CD4-positive, alpha-beta T cell (primary cell): ENCODE data around the gene IRS1. TPM values are rescaled to one million over a fixed set of nuclear protein-coding genes. Genes with fewer than 3 reads are reported as not detected.

Experiments
- ATAC-seq: fragments of 200-7000 bp; cut with Tn5 transposase; one replicate; pipeline ENCODE4 v1.10.0; 2022; ENCODE audit warnings: mild to moderate bottlenecking; ENCODE audit not compliant: poor library complexity
- CTCF ChIA-PET: fragments of 350-600 bp; sonication (Branson Sonifier 250); formaldehyde crosslinking; loops from one replicate; lab custom pipeline; 2021; ENCODE audit warnings: antibody characterized with exemption, inconsistent platforms; lab: Charles Lee
- POLR2A ChIA-PET: fragments of 350-600 bp; sonication (Branson Sonifier 250); formaldehyde crosslinking; loops from one replicate; lab custom pipeline; 2021; ENCODE audit warnings: antibody characterized with exemption, inconsistent platforms; lab: Charles Lee
- DNase-seq, 14 experiments: peaks; one replicate each; pipeline ENCODE4 v3.0.0-alpha.2; 2013 to 2020; ENCODE audit warnings: mixed read lengths in 2 of 14
- H3K27ac ChIP-seq, 2 donors: one replicate each; pipeline versions ENCODE4 v1.5.1 to v1.7.0; 2013; ENCODE audit warnings: low read length in 2 of 2, low read depth in 1 of 2, mild to moderate bottlenecking in 1 of 2
- H3K27me3 ChIP-seq, 2 experiments: 1 replicate in 1 of 2; 2 replicates in 1 of 2; pipeline versions ENCODE4 v1.6.1 to v1.7.0; 2013; ENCODE audit warnings: low read length in 2 of 2, control low read depth in 1 of 2, mild to moderate bottlenecking in 1 of 2, moderate library complexity in 1 of 2; ENCODE audit not compliant: insufficient read depth in 2 of 2, control insufficient read depth in 1 of 2
- H3K36me3 ChIP-seq: one replicate; pipeline ENCODE4 v1.6.1; 2013; ENCODE audit warnings: low read length, control low read depth; ENCODE audit not compliant: insufficient read depth
- H3K4me1 ChIP-seq: one replicate; pipeline ENCODE4 v1.6.1; 2013; ENCODE audit warnings: low read length, control low read depth; ENCODE audit not compliant: insufficient read depth
- H3K4me3 ChIP-seq: one replicate; pipeline ENCODE4 v1.5.1; 2013; ENCODE audit warnings: mild to moderate bottlenecking, low read length, moderate library complexity
- H3K9me3 ChIP-seq, 2 experiments: 1 replicate in 1 of 2; 2 replicates in 1 of 2; pipeline versions ENCODE4 v1.6.1 to v1.7.0; 2013; ENCODE audit warnings: low read length in 2 of 2, mild to moderate bottlenecking in 2 of 2, control low read depth in 1 of 2, moderate library complexity in 1 of 2; ENCODE audit not compliant: control insufficient read depth in 1 of 2, insufficient read depth in 1 of 2
- H3K27ac Mint-ChIP-seq: one replicate; pipeline ENCODE4 v1.8.0; 2020; ENCODE audit warnings: mixed read lengths
- H3K27me3 Mint-ChIP-seq: one replicate; pipeline ENCODE4 v1.8.0; 2021; ENCODE audit warnings: mixed read lengths
- H3K36me3 Mint-ChIP-seq: one replicate; pipeline ENCODE4 v1.8.0; 2021; ENCODE audit warnings: low read depth, mixed read lengths
- H3K4me1 Mint-ChIP-seq: one replicate; pipeline ENCODE4 v1.8.0; 2021; ENCODE audit warnings: low read depth, mixed read lengths
- H3K4me3 Mint-ChIP-seq: one replicate; pipeline ENCODE4 v1.8.0; 2020; ENCODE audit warnings: mild to moderate bottlenecking, mixed read lengths
- H3K9me3 Mint-ChIP-seq: one replicate; pipeline ENCODE4 v1.8.0; 2020; ENCODE audit warnings: mixed read lengths
- CTCF ChIP-seq: fragments of 200-600 bp; IDR thresholded peaks from one replicate; pipeline ENCODE4 v1.8.0; 2022; ENCODE audit warnings: antibody characterized with exemption, mild to moderate bottlenecking
- intact Hi-C, 2 experiments: fragments of 100-400 bp; cut with DNase I in 1 of 2; cut with micrococcal nuclease in 1 of 2; formaldehyde crosslinking; loops; one replicate each; pipeline versions ENCODE4 v1.15.1 to v1.9.0; 2023 to 2025; cut with DNase I, micrococcal nuclease
- total RNA-seq, 174 experiments: library from RNA in 2 of 174; stranded (reverse) in 2 of 174; gene quantifications; one replicate each; pipeline ENCODE4 v1.2.3 and lab custom pipeline; 2021 to 2026

IRS1 gene
- total RNA-seq, 2 experiments from 2014 or later = 2.9 TPM

GRCh38 chr2:226763320-226763719 lies 36.3 kb downstream of the IRS1 start:
- H3K9me3 ChIP-seq = no peaks in the 10 kb centered on the region
- TF ChIP-seq CTCF = no peak
- Mint-ChIP-seq H3K27me3 (no peaks in the 10 kb centered on the region), H3K4me3 (no peak overlapping the region), H3K27ac (no peak overlapping the region), H3K9me3 (no peaks in the 10 kb centered on the region), H3K36me3 (no peaks in the 10 kb centered on the region), H3K4me1 (no peaks in the 10 kb centered on the region)
- no peak for ATAC-seq
- H3K27ac ChIP-seq = no peak overlapping the region
- intact Hi-C loops = no loop called here
- ChIA-PET CTCF (no interaction called here), POLR2A (interaction anchor here (0.6 kb wide), 1 partner anchor 27 kb away, joined by 3 read pairs; no protein-coding TSS in a partner anchor)
- no peak overlapping the region for H3K4me3 ChIP-seq
- no peaks in the 10 kb centered on the region for H3K27me3 ChIP-seq
- no peaks in the 10 kb centered on the region for H3K36me3 ChIP-seq
- no peaks in the 10 kb centered on the region for H3K4me1 ChIP-seq
- no peak for DNase-seq

GRCh38 chr2:226761195-226761583 lies 38.4 kb downstream of the IRS1 start:
- Mint-ChIP-seq H3K27me3 (no peaks in the 10 kb centered on the region), H3K27ac (no peak overlapping the region), H3K4me3 (no peak overlapping the region), H3K9me3 (no peaks in the 10 kb centered on the region), H3K36me3 (no peaks in the 10 kb centered on the region), H3K4me1 (no peaks in the 10 kb centered on the region)
- H3K9me3 ChIP-seq = no peaks in the 10 kb centered on the region
- ChIA-PET POLR2A (interaction anchor here (0.7 kb wide), 1 partner anchor 11 kb away, joined by 4 read pairs; no protein-coding TSS in a partner anchor), CTCF (interaction anchor here (1.2 to 1.4 kb wide), 2 partner anchors 26 to 41 kb away, joined by 3 to 4 read pairs; no protein-coding TSS in a partner anchor)
- DNase-seq = no peak
- ATAC-seq = no peak
- TF ChIP-seq CTCF = no peak
- intact Hi-C loops = no loop called here
- no peaks in the 10 kb centered on the region for H3K27me3 ChIP-seq
- H3K36me3 ChIP-seq = no peaks in the 10 kb centered on the region
- H3K4me1 ChIP-seq = no peaks in the 10 kb centered on the region
- H3K4me3 ChIP-seq = no peak overlapping the region
- H3K27ac ChIP-seq = no peak overlapping the region

- H3K27me3 ChIP-seq = no peaks in the 10 kb centered on the region
- H3K36me3 ChIP-seq = no peaks in the 10 kb centered on the region
- ChIA-PET CTCF (interaction anchor here (1.2 to 1.4 kb wide), 2 partner anchors 27 to 42 kb away, joined by 3 to 4 read pairs; no protein-coding TSS in a partner anchor), POLR2A (interaction anchor here (0.6 to 0.7 kb wide), 2 partner anchors 12 to 18 kb away, joined by 4 read pairs; no protein-coding TSS in a partner anchor)
- ATAC-seq (no peak), DNase-seq (no peak)
- no peaks in the 10 kb centered on the region for H3K9me3 ChIP-seq
- no peaks in the 10 kb centered on the region for H3K4me1 ChIP-seq
- no peaks in the 10 kb centered on the region for H3K4me1 Mint-ChIP-seq
- H3K27ac Mint-ChIP-seq = no peak overlapping the region
- TF ChIP-seq CTCF = no peak
- intact Hi-C loops = no loop called here
- no peaks in the 10 kb centered on the region for H3K27me3 Mint-ChIP-seq
- H3K36me3 Mint-ChIP-seq = no peaks in the 10 kb centered on the region
- H3K9me3 Mint-ChIP-seq = no peaks in the 10 kb centered on the region
- H3K4me3 ChIP-seq = no peak overlapping the region
- H3K27ac ChIP-seq = no peak overlapping the region
- no peak overlapping the region for H3K4me3 Mint-ChIP-seq
Observed at GRCh38 chr2:226760412-226761194, 39.0 kb downstream of the IRS1 start.
